Fibroblast of mammary gland (primary cell): ENCODE results near the gene HIVEP2.

ENCODE experiments used
- DNase-seq: peaks from one replicate; pipeline ENCODE4 v3.0.0-alpha.2; 2010; ENCODE audit warnings: low read depth
- H3K4me3 ChIP-seq: 2 replicates; pipeline ENCODE4 v1.5.1; 2011; ENCODE audit warnings: low read depth, mild to moderate bottlenecking, low read length, moderate library complexity; ENCODE audit not compliant: control insufficient read depth
- CTCF ChIP-seq: conservative IDR thresholded peaks from 2 replicates; pipeline ENCODE4 v1.5.1; 2011; ENCODE audit warnings: low read depth, low read length, inconsistent platforms; ENCODE audit not compliant: control insufficient read depth, insufficient read depth

The HIVEP2 gene

GRCh38 chr6:142773324-142773723, 171.7 kb downstream of the HIVEP2 start:
- H3K4me3 ChIP-seq, result no peak overlapping the region
- no peak for DNase-seq
- TF ChIP-seq CTCF, result no peak

- H3K4me3 ChIP-seq, result no peak overlapping the region
- DNase-seq, result no peak
- no peak for TF ChIP-seq CTCF
Observed at GRCh38 chr6:142771162-142771561, 173.8 kb downstream of the HIVEP2 start.

- TF ChIP-seq CTCF, result no peak
- DNase-seq, result no peak
- no peak overlapping the region for H3K4me3 ChIP-seq
Observed at GRCh38 chr6:142765306-142765705, 179.7 kb downstream of the HIVEP2 start.

- DNase-seq, result no peak
- H3K4me3 ChIP-seq, result no peak overlapping the region
Observed at GRCh38 chr6:142764311-142764710, 180.7 kb downstream of the HIVEP2 start.

GRCh38 chr6:142763205-142763604, 181.8 kb downstream of the HIVEP2 start:
- peak; percentile 70 for DNase-seq
- no peak overlapping the region for H3K4me3 ChIP-seq
- no peak for TF ChIP-seq CTCF

More at GRCh38 chr6:142764311-142764710, 180.7 kb downstream of the HIVEP2 start:
- TF ChIP-seq CTCF, result no peak

- TF ChIP-seq CTCF, result no peak
- no peak for DNase-seq
- no peak overlapping the region for H3K4me3 ChIP-seq
Observed at GRCh38 chr6:142761756-142762155, 183.2 kb downstream of the HIVEP2 start.

GRCh38 chr6:142760152-142760551, 184.8 kb downstream of the HIVEP2 start:
- H3K4me3 ChIP-seq, result no peak overlapping the region
- peak; percentile 75 for DNase-seq
- no peak for TF ChIP-seq CTCF
